Liver (tissue), 3 donors: ENCODE measurements around the gene ASIC2.

Source experiments
- FOXA2 ChIP-seq: IDR thresholded peaks from 2 replicates; pipeline ENCODE4 v1.6.1; 2016; ENCODE audit warnings: antibody characterized with exemption
- RAD21 ChIP-seq, 2 donors: IDR thresholded peaks; 2 replicates each; pipeline ENCODE4 v1.6.1; 2016; ENCODE audit warnings: antibody characterized with exemption in 2 of 2, mild to moderate bottlenecking in 2 of 2
- TF ChIP-seq, protein P1 (sequence below): fragments of 150-350 bp; IDR thresholded peaks from 2 replicates; pipeline ENCODE4 v1.5.1; 2017; ENCODE audit warnings: improper control_type of control experiment, low read depth, low read length; ENCODE audit not compliant: missing input control
- donor health status: healthy.
- donor health status: healthy.

DNA sequence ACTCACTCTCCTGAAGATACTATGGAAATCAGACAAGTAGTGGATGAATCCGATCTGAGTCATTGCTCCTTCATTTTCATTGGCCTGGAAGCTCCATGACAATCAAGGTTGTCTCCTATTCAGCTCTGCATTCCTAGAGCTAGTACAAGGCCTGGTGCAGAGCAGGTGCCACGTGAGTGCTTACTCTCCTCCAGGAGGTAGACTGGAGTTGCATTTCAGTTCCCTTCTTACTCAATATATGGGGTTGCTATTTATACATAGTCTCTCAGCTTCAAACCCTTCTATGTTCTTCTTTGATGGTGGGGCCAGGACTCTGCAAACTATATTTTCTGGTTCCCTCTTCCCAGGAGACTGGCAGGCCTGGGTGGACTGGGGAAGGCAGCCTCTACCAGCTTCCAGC is 148.3 kb downstream of the ASIC2 start:
- TF ChIP-seq FOXA2 (no peak), RAD21 (IDR thresholded peaks at IDR 0.05) (no peak)
- TF ChIP-seq, protein P1, sequence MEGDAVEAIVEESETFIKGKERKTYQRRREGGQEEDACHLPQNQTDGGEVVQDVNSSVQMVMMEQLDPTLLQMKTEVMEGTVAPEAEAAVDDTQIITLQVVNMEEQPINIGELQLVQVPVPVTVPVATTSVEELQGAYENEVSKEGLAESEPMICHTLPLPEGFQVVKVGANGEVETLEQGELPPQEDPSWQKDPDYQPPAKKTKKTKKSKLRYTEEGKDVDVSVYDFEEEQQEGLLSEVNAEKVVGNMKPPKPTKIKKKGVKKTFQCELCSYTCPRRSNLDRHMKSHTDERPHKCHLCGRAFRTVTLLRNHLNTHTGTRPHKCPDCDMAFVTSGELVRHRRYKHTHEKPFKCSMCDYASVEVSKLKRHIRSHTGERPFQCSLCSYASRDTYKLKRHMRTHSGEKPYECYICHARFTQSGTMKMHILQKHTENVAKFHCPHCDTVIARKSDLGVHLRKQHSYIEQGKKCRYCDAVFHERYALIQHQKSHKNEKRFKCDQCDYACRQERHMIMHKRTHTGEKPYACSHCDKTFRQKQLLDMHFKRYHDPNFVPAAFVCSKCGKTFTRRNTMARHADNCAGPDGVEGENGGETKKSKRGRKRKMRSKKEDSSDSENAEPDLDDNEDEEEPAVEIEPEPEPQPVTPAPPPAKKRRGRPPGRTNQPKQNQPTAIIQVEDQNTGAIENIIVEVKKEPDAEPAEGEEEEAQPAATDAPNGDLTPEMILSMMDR = no peak
